GM12878 (cell line): ENCODE data around the gene TUBA1A. TPM values are rescaled to one million over a fixed set of nuclear protein-coding genes. Genes with fewer than 3 reads are reported as not detected.

ENCODE experiments used
- ATAC-seq: fragments of 200-7000 bp; cut with Tn5 transposase; 3 replicates; pipeline ENCODE4 v1.9.1; 2020; ENCODE audit warnings: mild to moderate bottlenecking, moderate library complexity
- BruUV-seq: library from RNA; stranded (reverse); fragments of 400-500 nt; replicated peaks from 2 replicates; lab custom pipeline; 2021; lab: Mats Ljungman, UMichigan
- CTCF ChIA-PET: fragments of 300-600 bp; sonication (Branson Sonifier 250); formaldehyde crosslinking; extraction: SDS; loops from one replicate; lab custom pipeline; 2021; ENCODE audit warnings: inconsistent platforms; lab: Yijun Ruan, JAX
- POLR2A ChIA-PET: fragments of 350-600 bp; formaldehyde crosslinking; extraction: SDS; loops from one replicate; lab custom pipeline; 2021; ENCODE audit warnings: inconsistent platforms; lab: Charles Lee
- RAD21 ChIA-PET: fragments of 300-600 bp; sonication (Branson Sonifier 250); formaldehyde crosslinking; loops from one replicate; lab custom pipeline; 2023; ENCODE audit warnings: antibody characterized with exemption; ENCODE audit not compliant: unreplicated experiment; lab: Charles Lee
- SMC1A ChIA-PET: fragments of 300-600 bp; sonication (Branson Sonifier 250); formaldehyde crosslinking; loops from one replicate; lab custom pipeline; 2023; ENCODE audit not compliant: unreplicated experiment, uncharacterized antibody; lab: Charles Lee
- DNase-seq: peaks from one replicate; pipeline ENCODE4 v3.0.0-alpha.2; 2011; ENCODE audit warnings: low read depth, low spot score
- FAIRE-seq: peaks from 3 replicates; lab custom pipeline; 2011; peaks lifted over from hg19 to GRCh38; lab: Jason Lieb, UNC
- H2AFZ ChIP-seq: 2 replicates; pipeline ENCODE4 v1.6.0; 2011; ENCODE audit warnings: low read depth, low read length, control low read depth; ENCODE audit not compliant: control insufficient read depth
- H3K27ac ChIP-seq: 2 replicates; pipeline ENCODE4 v1.5.1; 2011; ENCODE audit warnings: control low read depth; ENCODE audit not compliant: control insufficient read depth, insufficient read depth
- H3K27me3 ChIP-seq, 2 experiments: replicated peaks in 1 of 2; 2 replicates each; pipeline versions ENCODE4 v1.6.0 to v1.6.1; 2011; ENCODE audit warnings: low read length in 1 of 2; ENCODE audit not compliant: control insufficient read depth in 2 of 2, insufficient read depth in 2 of 2
- H3K36me3 ChIP-seq, 2 experiments: 2 replicates each; pipeline ENCODE4 v1.5.1; 2011; ENCODE audit warnings: low read length in 1 of 2; ENCODE audit not compliant: control insufficient read depth in 2 of 2, insufficient read depth in 2 of 2
- H3K4me1 ChIP-seq: 2 replicates; pipeline ENCODE4 v1.6.1; 2011; ENCODE audit warnings: mild to moderate bottlenecking, low read length, moderate library complexity, mixed read lengths; ENCODE audit not compliant: control insufficient read depth, insufficient read depth
- H3K4me2 ChIP-seq: 2 replicates; pipeline ENCODE4 v1.6.0; 2011; ENCODE audit warnings: control low read depth; ENCODE audit not compliant: control insufficient read depth, insufficient read depth
- H3K4me3 ChIP-seq: fragments of 200-600 bp; sonication (generic); 2 replicates; pipeline ENCODE4 v1.5.1; 2016
- H3K79me2 ChIP-seq: 2 replicates; pipeline ENCODE4 v1.6.0; 2011; ENCODE audit warnings: low read length; ENCODE audit not compliant: control insufficient read depth, insufficient read depth
- H3K9ac ChIP-seq: 2 replicates; pipeline ENCODE4 v1.8.0; 2011; ENCODE audit warnings: low read length, control low read depth, mixed read lengths; ENCODE audit not compliant: control insufficient read depth, insufficient read depth
- H3K9me3 ChIP-seq: replicated peaks from 3 replicates; pipeline ENCODE4 v1.5.1; 2011; ENCODE audit warnings: mild to moderate bottlenecking, low read length; ENCODE audit not compliant: control insufficient read depth, insufficient read depth
- H4K20me1 ChIP-seq: 2 replicates; pipeline ENCODE4 v1.6.0; 2011; ENCODE audit not compliant: control insufficient read depth, insufficient read depth
- CEBPZ ChIP-seq: fragments of 150-350 bp; IDR thresholded peaks from 2 replicates; pipeline ENCODE4 v1.6.1; 2016; ENCODE audit warnings: low read depth, low read length
- CHD4 ChIP-seq: fragments of 200-600 bp; sonication (generic); IDR thresholded peaks from 2 replicates; pipeline ENCODE4 v1.6.1; 2016; ENCODE audit warnings: mild to moderate bottlenecking
- CREB1 ChIP-seq: IDR thresholded peaks from 2 replicates; pipeline ENCODE4 v1.6.1; 2012; ENCODE audit warnings: low read depth, mild to moderate bottlenecking, inconsistent platforms
- IRF5 ChIP-seq: fragments of 450-650 bp; IDR thresholded peaks from 2 replicates; pipeline ENCODE4 v1.6.1; 2017; ENCODE audit warnings: borderline replicate concordance
- KDM1A ChIP-seq: fragments of 200-600 bp; sonication (generic); IDR thresholded peaks from 2 replicates; pipeline ENCODE4 v1.6.1; 2016; ENCODE audit warnings: borderline replicate concordance
- NFIC ChIP-seq: IDR thresholded peaks from 2 replicates; pipeline ENCODE4 v1.6.1; 2012; ENCODE audit warnings: low read depth, mild to moderate bottlenecking, inconsistent platforms, low read length, moderate library complexity
- RB1 ChIP-seq: fragments of 450-650 bp; formaldehyde crosslinking; IDR thresholded peaks from 2 replicates; pipeline ENCODE4 v1.6.1; 2017; ENCODE audit warnings: mild to moderate bottlenecking, borderline replicate concordance
- USF2 ChIP-seq: IDR thresholded peaks from 2 replicates; pipeline ENCODE4 v1.6.1; 2011; ENCODE audit warnings: low read depth, low read length, improper control_type of control experiment, borderline replicate concordance
- WRNIP1 ChIP-seq: IDR thresholded peaks from 2 replicates; pipeline ENCODE4 v1.6.1; 2011; ENCODE audit warnings: low read depth, low read length, improper control_type of control experiment, borderline replicate concordance
- ZNF24 ChIP-seq: fragments of 450-650 bp; IDR thresholded peaks from 2 replicates; pipeline ENCODE4 v1.6.1; 2017; ENCODE audit warnings: antibody characterized with exemption, mild to moderate bottlenecking
- ZNF384 ChIP-seq: IDR thresholded peaks from 2 replicates; pipeline ENCODE4 v1.6.1; 2012; ENCODE audit warnings: low read depth, mild to moderate bottlenecking, low read length, improper control_type of control experiment, borderline replicate concordance
- WGBS: methylation state at CpG from one replicate; pipeline ENCODE4 v1.1.6; 2016; ENCODE audit warnings: low lambda C conversion rate; ENCODE audit not compliant: insufficient replicate concordance, insufficient coverage; ENCODE audit errors: missing lambda C conversion rate; 5-methylcytosine and 5-hydroxymethylcytosine counted together
- in situ Hi-C: fragments of 300-500 bp; cut with MboI; formaldehyde crosslinking; loops from 9 replicates; pipeline ENCODE4 v1.14.3; 2018; ENCODE audit warnings: mixed read lengths
- intact Hi-C: fragments of 100-400 bp; cut with micrococcal nuclease; formaldehyde crosslinking; loops from one replicate; pipeline ENCODE4 v1.14.2; 2022; ENCODE audit not compliant: unreplicated experiment
- polyA plus RNA-seq, 11 experiments: library from polyadenylated mRNA; depleted of rRNA in 4 of 11; unstranded in 6 of 11; stranded (reverse) in 5 of 11; fragments of >200 nt; fragmentation: Nextera tagmentation in 4 of 11; fragmentation: Illumina TruSeq in 1 of 11; extraction: Ambion mirVana in 4 of 11; extraction: Trizol in 1 of 11; gene quantifications; 1 replicate in 1 of 11; 2 replicates in 10 of 11; pipeline versions ENCODE4 v1.2.1 to v1.2.3, GENCODE V29; 2011 to 2016; ENCODE audit warnings: inconsistent platforms in 2 of 11, missing spikeins in 2 of 11, low read depth in 1 of 11
- total RNA-seq, 4 experiments: library from RNA; depleted of rRNA in 3 of 4; stranded (reverse); fragments of >200 nt in 3 of 4; fragmentation: Illumina TruSeq in 1 of 4; extraction: Trizol in 1 of 4; gene quantifications; 2 replicates each; pipeline versions ENCODE4 v1.2.1 to v1.2.3, GENCODE V29; 2013 to 2021

Gene TUBA1A
- total and polyA plus RNA-seq, 10 of the 15 experiments (the other 5 are each of a cell fraction or from before 2014, with no cell fraction given) = 129 to 496 (median 249) TPM

GRCh38 chr12:49197256-49197655 is 8.4 kb upstream of the TUBA1A start:
- no peak for ATAC-seq
- no peak for TF ChIP-seq KDM1A
- TF ChIP-seq NFIC = no peak
- TF ChIP-seq CREB1 = no peak
- TF ChIP-seq IRF5 = no peak
- TF ChIP-seq, all 136 proteins: peak for 0
- no peaks in the 10 kb centered on the region for H3K36me3 ChIP-seq
- DNase-seq (no peak), FAIRE-seq (no peak)
- SMC1A ChIA-PET = interaction anchor here (1.0 to 1.1 kb wide), 2 partner anchors 10 to 64 kb away, joined by 3 read pairs; no protein-coding TSS in a partner anchor
- H3K79me2 ChIP-seq = no peaks in the 10 kb centered on the region
- POLR2A ChIA-PET = interaction anchor here (0.7 kb wide), 1 partner anchor 67 kb away, joined by 3 read pairs; no protein-coding TSS in a partner anchor
- 46% methylated on average over 5 of the region's 5 CpGs for WGBS
- peaks cover 0 to 2% of the 10 kb centered on the region in 2 experiments; a peak in 2 of 4 replicates for H3K27me3 ChIP-seq
- no peaks in the 10 kb centered on the region for H3K9me3 ChIP-seq
- in situ Hi-C loops = no loop called here
- BruUV-seq = no TSS peak
- no peak overlapping the region for H3K4me3 ChIP-seq
- no peaks in the 10 kb centered on the region for H3K4me1 ChIP-seq
- CTCF ChIA-PET = no interaction called here
- no peak overlapping the region for H3K4me2 ChIP-seq
- RAD21 ChIA-PET = no interaction called here
- intact Hi-C loops = no loop called here
- H3K9ac ChIP-seq = no peak overlapping the region
- no peak overlapping the region for H3K27ac ChIP-seq
- H2AFZ ChIP-seq = no peak overlapping the region
- H4K20me1 ChIP-seq = no peaks in the 10 kb centered on the region

GRCh38 chr12:49195736-49196135 is 6.9 kb upstream of the TUBA1A start:
- FAIRE-seq = peak; percentile 66
- TF ChIP-seq CEBPZ = no peak
- no peak for TF ChIP-seq USF2
- TF ChIP-seq ZNF24 = no peak
- TF ChIP-seq CHD4 = no peak
- no peak for TF ChIP-seq WRNIP1
- TF ChIP-seq RB1 = no peak
- no peak for TF ChIP-seq ZNF384

More at GRCh38 chr12:49195736-49196135, 6.9 kb upstream of the TUBA1A start:
- WGBS = 50% methylated on average over 3 of the region's 3 CpGs
- ChIA-PET RAD21 (no interaction called here), POLR2A (no interaction called here), SMC1A (no interaction called here), CTCF (interaction anchor here (1.3 to 1.4 kb wide), 2 partner anchors 66 to 292 kb away, joined by 3 to 4 read pairs; a partner anchor contains a TSS)
- no peaks in the 10 kb centered on the region for H3K79me2 ChIP-seq
- H3K27me3 ChIP-seq = peaks cover 0 to 2% of the 10 kb centered on the region in 2 experiments; a peak in 2 of 4 replicates
- no peaks in the 10 kb centered on the region for H4K20me1 ChIP-seq
- no peaks in the 10 kb centered on the region for H3K9me3 ChIP-seq
- DNase-seq (no peak), ATAC-seq (no peak; the same call in 2 of the 3 replicates)
- H3K4me1 ChIP-seq = no peaks in the 10 kb centered on the region
- H3K9ac ChIP-seq = no peak overlapping the region
- no peak overlapping the region for H2AFZ ChIP-seq
- H3K4me2 ChIP-seq = no peak overlapping the region
- BruUV-seq = no TSS peak
- H3K36me3 ChIP-seq = no peaks in the 10 kb centered on the region
- no peak overlapping the region for H3K4me3 ChIP-seq
- in situ Hi-C loops (no loop called here), intact Hi-C loops (no loop called here)
- no peak overlapping the region for H3K27ac ChIP-seq
